Ishikawa (cell line): ENCODE measurements around the gene ZNF136.

ENCODE experiments used
- CEBPB ChIP-seq: IDR thresholded peaks from 2 replicates; pipeline ENCODE4 v1.6.1; 2012
- CREB1 ChIP-seq: IDR thresholded peaks from 2 replicates; pipeline ENCODE4 v1.6.1; 2012; ENCODE audit warnings: low read depth
- EGR1 ChIP-seq: IDR thresholded peaks from 2 replicates; pipeline ENCODE4 v1.6.1; 2012
- EP300 ChIP-seq: IDR thresholded peaks from 2 replicates; pipeline ENCODE4 v1.6.1; 2012; ENCODE audit warnings: borderline replicate concordance
- FOXM1 ChIP-seq: IDR thresholded peaks from 2 replicates; pipeline ENCODE4 v1.6.1; 2012; ENCODE audit warnings: low read depth, borderline replicate concordance
- MAX ChIP-seq: IDR thresholded peaks from 2 replicates; pipeline ENCODE4 v1.6.1; 2012
- NFIC ChIP-seq: IDR thresholded peaks from 2 replicates; pipeline ENCODE4 v1.6.1; 2012
- RAD21 ChIP-seq: IDR thresholded peaks from 2 replicates; pipeline ENCODE4 v1.6.1; 2012; ENCODE audit warnings: low read depth
- REST ChIP-seq: IDR thresholded peaks from 2 replicates; pipeline ENCODE4 v1.6.1; 2012; ENCODE audit warnings: low read depth, mild to moderate bottlenecking
- TAF1 ChIP-seq: IDR thresholded peaks from 2 replicates; pipeline ENCODE4 v1.6.1; 2012; ENCODE audit warnings: low read depth, mild to moderate bottlenecking
- TCF12 ChIP-seq: IDR thresholded peaks from 2 replicates; pipeline ENCODE4 v1.6.1; 2012; ENCODE audit warnings: low read depth
- TEAD4 ChIP-seq: IDR thresholded peaks from 2 replicates; pipeline ENCODE4 v1.6.1; 2012
- YY1 ChIP-seq: IDR thresholded peaks from 2 replicates; pipeline ENCODE4 v1.6.1; 2012; ENCODE audit warnings: low read depth
- ZBTB7A ChIP-seq: IDR thresholded peaks from 2 replicates; pipeline ENCODE4 v1.6.1; 2012; ENCODE audit warnings: low read depth
- TF ChIP-seq, protein P1 (sequence below): IDR thresholded peaks from 2 replicates; pipeline ENCODE4 v1.6.1; 2012

The ZNF136 gene

GRCh38 chr19:12232961-12233360 lies 70.1 kb downstream of the ZNF136 start:
- TF ChIP-seq TCF12, result no peak
- no peak for TF ChIP-seq TAF1
- no peak for TF ChIP-seq TEAD4
- TF ChIP-seq CEBPB, result no peak
- no peak for TF ChIP-seq MAX
- TF ChIP-seq EP300, result no peak
- no peak for TF ChIP-seq ZBTB7A
- TF ChIP-seq RAD21, result no peak
- no peak for TF ChIP-seq YY1
- no peak for TF ChIP-seq CREB1

- no peak for TF ChIP-seq TEAD4
- TF ChIP-seq EGR1, result no peak
- TF ChIP-seq REST, result no peak
- no peak for TF ChIP-seq CREB1
- TF ChIP-seq CEBPB, result no peak
- no peak for TF ChIP-seq RAD21
- TF ChIP-seq, protein P1, sequence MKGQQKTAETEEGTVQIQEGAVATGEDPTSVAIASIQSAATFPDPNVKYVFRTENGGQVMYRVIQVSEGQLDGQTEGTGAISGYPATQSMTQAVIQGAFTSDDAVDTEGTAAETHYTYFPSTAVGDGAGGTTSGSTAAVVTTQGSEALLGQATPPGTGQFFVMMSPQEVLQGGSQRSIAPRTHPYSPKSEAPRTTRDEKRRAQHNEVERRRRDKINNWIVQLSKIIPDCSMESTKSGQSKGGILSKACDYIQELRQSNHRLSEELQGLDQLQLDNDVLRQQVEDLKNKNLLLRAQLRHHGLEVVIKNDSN, result no peak
- no peak for TF ChIP-seq NFIC
- TF ChIP-seq TCF12, result no peak
- no peak for TF ChIP-seq YY1
- TF ChIP-seq TAF1, result no peak
- no peak for TF ChIP-seq ZBTB7A
- no peak for TF ChIP-seq MAX
- TF ChIP-seq EP300, result no peak
- no peak for TF ChIP-seq FOXM1
These were observed 74.4 kb downstream of the ZNF136 start for GRCh38 chr19:12237143-12237839.
